ENCODE data around the gene TAS2R41. TPM values are rescaled to one million over a fixed set of nuclear protein-coding genes. Genes with fewer than 3 reads are reported as not detected.

Gene TAS2R41
- total RNA-seq, 1 experiment from 2014 or later: not detected

Other genes starting within 250 kb of the TAS2R41 start
- gene GSTK1, start 214.4 kb upstream of the TAS2R41 start, total RNA-seq (2021): 36.1 and 37.3 TPM in 2 replicates
- 0.85 and 1.1 TPM in 2 replicates for gene TMEM139, start 192.9 kb upstream of the TAS2R41 start, total RNA-seq (2021)
- 65.3 and 67.4 TPM in 2 replicates for gene CASP2, start 189.5 kb upstream of the TAS2R41 start, total RNA-seq (2021)
- gene CLCN1, start 161.8 kb upstream of the TAS2R41 start, total RNA-seq (2021): 0.11 and 0.13 TPM in 2 replicates
- 17.3 and 18.5 TPM in 2 replicates for gene FAM131B, start 115.2 kb upstream of the TAS2R41 start, total RNA-seq (2021)
- gene ZYX, start 96.5 kb upstream of the TAS2R41 start, total RNA-seq (2021): 236 and 237 TPM in 2 replicates
- 109 and 119 TPM in 2 replicates for gene EPHA1, start 69.0 kb upstream of the TAS2R41 start, total RNA-seq (2021)
- gene TAS2R60, start 34.4 kb upstream of the TAS2R41 start, total RNA-seq (2021): not detected in 2 replicates
- 1.7 and 1.8 TPM in 2 replicates for gene CTAGE15, start 93.9 kb downstream of the TAS2R41 start, total RNA-seq (2021)
- gene TCAF2, start 143.1 kb downstream of the TAS2R41 start, total RNA-seq (2021): 0.04 TPM in 2 replicates